D721Med (cell line): ENCODE measurements around the gene FAM3C.

Experiments used
- DNase-seq: peaks from one replicate; pipeline ENCODE4 v3.0.0; 2011; ENCODE audit warnings: low spot score; ENCODE audit not compliant: insufficient read length
- FAIRE-seq: peaks from 2 replicates; lab custom pipeline; 2011; peaks lifted over from hg19 to GRCh38; lab: Jason Lieb, UNC
- CTCF ChIP-seq: IDR thresholded peaks from 2 replicates; pipeline ENCODE4 v1.5.1; 2012; ENCODE audit warnings: mild to moderate bottlenecking, control low read depth; ENCODE audit not compliant: insufficient read depth; ENCODE audit errors: missing control alignments

The FAM3C gene

GRCh38 chr7:121334875-121335648, 61.0 kb downstream of the FAM3C start:
- TF ChIP-seq CTCF: no peak
- DNase-seq (no peak), FAIRE-seq (no peak)

DNA sequence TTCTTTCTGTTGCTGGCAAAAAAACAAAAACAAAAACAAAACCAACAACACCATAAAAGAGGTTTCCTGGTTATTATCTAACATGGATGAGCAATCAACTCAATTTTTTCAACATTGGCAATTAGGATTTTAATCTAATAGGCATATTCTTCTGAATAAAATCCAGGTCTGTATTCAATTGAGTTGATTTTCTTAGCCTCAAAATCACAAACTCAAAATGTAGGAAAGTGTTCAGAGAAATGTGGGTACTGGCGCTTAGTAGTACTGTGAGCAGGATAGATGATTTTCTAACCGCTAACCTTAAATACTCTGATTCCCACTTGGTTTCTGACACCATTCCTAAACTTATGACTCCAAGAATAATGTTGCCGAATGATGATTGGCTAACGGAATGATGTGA, 61.7 kb downstream of the FAM3C start:
- FAIRE-seq (no peak), DNase-seq (no peak)
- TF ChIP-seq CTCF: no peak

- TF ChIP-seq CTCF: no peak
- FAIRE-seq: no peak
- no peak for DNase-seq
These were observed 64.5 kb downstream of the FAM3C start for GRCh38 chr7:121331574-121331973.

- FAIRE-seq (peak; percentile 38), DNase-seq (no peak)
- no peak for TF ChIP-seq CTCF
These were observed 65.1 kb downstream of the FAM3C start for GRCh38 chr7:121331048-121331447.

DNA sequence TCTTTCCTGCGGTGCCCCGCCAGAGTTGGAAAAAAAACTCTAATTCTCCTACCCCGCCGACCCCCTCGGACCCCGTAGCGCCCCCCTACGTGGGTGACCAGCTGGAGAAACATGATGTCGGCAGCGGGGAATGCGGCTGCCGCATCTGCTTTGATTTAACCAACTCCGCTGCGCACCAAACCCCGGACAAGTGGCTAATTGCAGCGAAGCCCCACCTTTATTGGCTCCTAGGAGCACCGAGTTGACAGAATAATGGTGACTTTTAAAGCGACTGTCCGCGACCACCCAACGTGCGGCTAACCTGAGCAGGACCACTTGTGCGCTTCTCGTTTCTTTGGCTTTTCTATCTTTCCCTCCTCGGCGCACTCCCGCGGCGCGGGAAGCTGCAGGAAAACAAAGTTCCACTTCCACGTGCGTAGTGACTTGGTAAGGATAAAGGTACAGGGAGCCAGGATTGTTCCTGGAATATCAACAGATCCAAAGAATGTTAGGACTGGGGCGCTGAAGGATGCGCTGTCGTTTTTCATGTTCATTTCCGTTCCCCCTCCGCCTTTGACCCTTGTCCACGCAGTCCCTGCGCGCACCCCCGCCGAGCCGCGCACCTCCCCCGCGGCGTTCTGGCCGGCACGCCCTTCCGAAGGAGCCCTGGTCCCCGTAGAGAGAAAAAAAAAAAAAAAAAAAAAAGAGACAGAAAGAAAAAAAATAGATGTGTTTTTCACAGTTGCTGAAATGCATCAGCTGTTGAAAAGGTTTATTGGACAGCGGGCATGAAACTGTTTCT, 65.9 kb downstream of the FAM3C start:
- FAIRE-seq (no peak), DNase-seq (no peak)
- peak; percentile 3 for TF ChIP-seq CTCF

GRCh38 chr7:121329191-121330052, 66.7 kb downstream of the FAM3C start:
- DNase-seq (no peak), FAIRE-seq (no peak)
- no peak for TF ChIP-seq CTCF
